NCI-H1930 (cell line): Measurements from ENCODE around the gene PAH.

Source experiments
- DNase-seq, 2 experiments: peaks; one replicate each; lab custom pipeline; 2025; lab: John Stamatoyannopoulos, UW

Gene PAH

DNA sequence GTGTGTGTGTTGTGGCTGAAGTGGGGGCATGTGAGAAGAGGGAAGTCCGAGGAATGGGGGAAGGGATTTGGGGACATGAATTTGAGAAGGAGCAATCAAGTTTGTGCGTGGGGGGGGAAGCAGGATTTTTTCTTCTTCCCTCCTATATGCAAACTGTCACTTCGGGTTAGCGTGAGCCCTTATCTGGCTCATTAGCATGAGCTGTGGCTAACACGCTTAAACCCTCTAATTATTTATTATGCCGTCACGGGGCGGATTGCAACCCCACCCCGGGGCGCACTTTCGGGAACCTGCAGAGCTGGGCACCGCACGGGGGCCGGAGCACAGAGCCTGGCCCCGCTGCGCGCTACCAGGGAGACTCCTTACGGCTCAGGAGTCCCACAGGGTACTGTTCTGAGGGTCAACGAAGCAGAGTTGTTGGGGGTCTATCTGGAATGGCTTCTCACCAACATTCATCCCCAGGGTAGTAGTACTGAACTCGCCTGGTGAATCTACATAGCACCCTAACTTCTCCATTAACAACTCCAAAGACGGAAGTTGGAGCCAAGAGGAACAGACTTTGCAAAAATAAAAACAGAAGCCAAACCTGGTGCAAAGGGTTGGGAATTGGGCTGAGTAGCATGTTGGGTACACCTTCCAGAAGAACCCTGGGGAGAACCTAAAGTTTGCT, 34.0 kb upstream of the PAH start:
- DNase-seq, result no peak

GRCh38 chr12:102950107-102950949, 33.3 kb upstream of the PAH start:
- peak in 1 of 2 experiments; percentile 52 for DNase-seq

GRCh38 chr12:102948941-102949352, 31.9 kb upstream of the PAH start:
- DNase-seq, result peak; percentile 30 to 70

GRCh38 chr12:102946042-102946441, 29.0 kb upstream of the PAH start:
- DNase-seq, result no peak

DNA sequence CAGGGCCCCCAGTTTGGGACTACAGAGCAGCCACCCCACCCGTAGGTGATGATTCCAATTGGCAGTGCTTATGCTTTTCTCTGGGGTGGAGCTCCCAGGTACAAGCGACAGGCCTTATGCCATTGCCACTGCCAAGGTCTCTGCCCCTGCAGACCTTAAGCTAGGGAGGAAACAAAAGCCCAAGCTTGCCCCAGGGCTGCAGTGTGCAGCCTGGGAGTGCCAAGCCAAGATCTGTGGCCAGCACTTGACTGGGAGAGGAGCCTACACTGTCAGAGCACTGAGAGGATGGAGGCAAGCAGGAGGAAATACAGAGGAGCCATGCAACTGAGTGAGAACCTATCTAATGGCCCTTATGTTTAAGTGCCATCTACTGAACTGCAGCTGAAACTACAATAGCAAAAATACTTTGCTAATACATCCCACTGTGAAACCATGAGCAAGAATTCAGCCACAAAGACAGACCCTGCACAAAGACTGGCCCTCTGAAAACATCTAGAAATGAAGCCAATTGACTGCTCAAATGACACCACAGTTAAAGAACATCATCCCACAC, 22.7 kb upstream of the PAH start:
- no peak for DNase-seq

DNA sequence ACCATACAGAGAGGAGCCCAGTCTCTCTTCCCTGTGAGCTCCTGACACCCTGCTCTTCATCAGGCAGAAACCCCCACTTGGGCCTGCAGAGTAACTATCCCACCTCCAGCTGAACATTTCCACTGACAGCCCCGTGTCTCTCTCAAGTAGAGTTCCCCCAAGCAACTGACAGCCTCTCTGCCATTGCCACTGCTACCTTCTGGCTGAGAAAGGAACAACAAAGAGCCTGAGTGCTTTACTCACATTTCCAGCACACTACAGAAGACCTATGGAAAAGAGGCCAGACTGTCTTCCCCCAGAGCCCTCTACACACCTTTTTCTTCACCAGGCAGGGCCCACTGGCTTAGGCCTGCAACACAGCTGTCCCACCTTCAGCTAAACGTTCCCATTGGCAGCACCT, 22.0 kb upstream of the PAH start:
- no peak for DNase-seq

DNA sequence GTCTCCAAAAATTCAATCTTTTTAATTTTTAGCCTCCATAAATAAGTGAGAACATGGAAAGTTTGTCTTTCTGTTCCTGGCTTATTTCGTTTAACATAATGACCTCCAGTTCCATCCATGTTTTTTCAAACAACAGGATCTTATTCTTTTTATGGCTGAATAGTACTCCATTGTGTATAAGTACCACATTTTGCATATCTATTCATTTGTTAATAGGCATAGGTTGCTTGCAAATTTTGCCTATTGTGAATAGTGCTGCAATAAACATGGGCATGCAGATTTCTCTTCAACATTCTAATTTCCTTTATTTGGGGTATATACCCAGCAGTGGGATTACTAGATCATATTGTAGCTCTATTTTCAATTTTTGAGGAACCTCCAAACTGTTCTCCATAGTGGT, 16.1 kb upstream of the PAH start:
- DNase-seq, result no peak

DNA sequence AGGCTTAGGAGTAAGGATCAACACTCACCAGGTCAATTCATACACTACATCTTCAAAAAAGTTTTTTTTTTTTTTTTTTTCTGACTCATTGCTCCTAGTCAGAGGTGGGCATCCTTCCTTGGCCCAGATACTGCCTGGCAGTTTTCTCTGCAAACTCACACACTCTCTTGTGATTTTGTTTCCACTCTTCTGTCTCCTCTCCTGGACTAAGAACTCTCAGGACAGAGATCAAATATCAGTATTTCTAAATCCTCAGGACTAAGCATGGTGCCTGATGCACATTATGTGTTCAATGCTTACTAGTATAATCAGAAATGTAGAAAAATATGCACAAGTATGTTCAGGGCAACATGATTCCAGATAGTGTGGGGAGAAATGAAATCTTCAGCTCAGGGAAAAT, 10.2 kb upstream of the PAH start:
- no peak for DNase-seq

DNA sequence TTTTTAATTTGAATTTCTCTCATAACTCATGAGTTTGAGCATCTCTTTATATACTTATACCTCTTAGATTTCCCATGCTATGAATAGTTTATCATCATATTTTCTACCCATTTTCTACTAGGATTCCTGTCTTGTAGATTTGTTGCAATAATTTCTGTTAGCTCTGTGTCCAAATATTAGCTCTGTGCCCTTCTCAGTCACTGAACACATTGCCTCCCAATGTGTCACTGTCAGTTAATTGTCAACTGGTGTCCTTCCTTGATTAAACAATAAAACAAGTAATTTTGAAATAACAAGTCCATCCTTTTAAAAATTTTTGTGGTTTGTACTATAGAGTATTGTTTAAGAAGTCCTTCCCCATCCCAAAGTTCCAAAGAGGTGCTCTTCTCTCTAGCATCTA, 4.2 kb upstream of the PAH start:
- no peak for DNase-seq

- DNase-seq, result no peak
These were observed 3.2 kb upstream of the PAH start for GRCh38 chr12:102920271-102920670.

GRCh38 chr12:102918840-102919239, 1.8 kb upstream of the PAH start:
- no peak for DNase-seq

DNA sequence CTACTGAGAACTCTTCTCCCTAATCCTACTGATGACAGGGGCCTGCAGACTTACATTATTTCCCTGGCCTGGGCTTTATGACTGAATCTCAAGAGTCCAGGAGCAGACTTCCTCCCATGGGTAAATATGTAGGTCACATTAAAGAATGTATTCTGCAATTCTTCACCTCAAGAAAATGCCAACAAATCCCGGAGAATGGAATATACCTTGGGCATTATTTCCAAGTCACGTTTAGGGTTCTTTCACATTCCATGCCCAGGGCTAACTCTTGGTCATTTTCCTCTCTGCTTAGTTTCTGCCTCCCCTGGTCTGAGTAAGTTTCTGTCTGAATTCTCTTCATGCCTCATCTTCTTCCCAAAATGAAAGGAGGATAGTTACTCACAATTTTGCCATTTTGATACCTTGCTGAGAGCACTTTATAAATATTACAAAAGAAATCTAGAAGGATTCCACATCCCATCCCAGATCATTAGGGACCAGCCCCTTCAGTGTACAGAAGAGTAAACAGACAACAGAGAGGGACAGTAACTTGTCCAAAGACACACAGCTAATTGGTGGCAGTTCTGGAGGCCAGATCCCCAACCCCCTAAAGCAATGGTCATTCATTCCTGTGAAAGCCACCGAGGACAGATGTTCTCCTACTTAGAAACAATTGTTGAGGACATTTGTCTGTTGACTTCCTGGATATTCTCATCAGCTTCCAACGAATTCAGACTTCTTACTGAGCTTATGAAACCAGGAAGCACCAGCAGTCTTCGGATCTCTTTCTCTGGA, 605 bp downstream of the PAH start:
- DNase-seq, result no peak

GRCh38 chr12:102913453-102914226, 3.4 kb downstream of the PAH start:
- DNase-seq, result no peak

GRCh38 chr12:102912258-102912657, 4.8 kb downstream of the PAH start:
- DNase-seq, result no peak

GRCh38 chr12:102911320-102911719, 5.7 kb downstream of the PAH start:
- DNase-seq, result no peak

DNA sequence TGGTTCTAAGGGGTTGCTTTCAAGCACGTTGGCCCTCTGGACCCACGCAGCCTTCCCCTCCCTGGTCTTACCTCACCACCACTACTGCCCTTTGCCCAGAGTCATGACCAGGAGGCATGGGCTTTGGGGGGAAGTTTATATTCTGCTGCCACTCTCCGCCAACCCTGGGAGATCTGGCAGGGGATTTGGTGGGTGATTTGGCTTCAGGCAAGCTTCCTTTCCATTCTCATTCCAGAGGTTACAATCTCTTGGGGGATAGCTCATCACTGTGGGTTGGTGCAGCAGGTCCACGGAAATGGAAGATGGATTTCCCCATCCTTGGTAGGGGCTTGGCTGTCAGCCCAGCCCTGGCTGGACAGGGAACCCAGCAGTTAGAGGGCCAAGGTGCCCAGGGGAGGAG, 6.3 kb downstream of the PAH start:
- no peak for DNase-seq

DNA sequence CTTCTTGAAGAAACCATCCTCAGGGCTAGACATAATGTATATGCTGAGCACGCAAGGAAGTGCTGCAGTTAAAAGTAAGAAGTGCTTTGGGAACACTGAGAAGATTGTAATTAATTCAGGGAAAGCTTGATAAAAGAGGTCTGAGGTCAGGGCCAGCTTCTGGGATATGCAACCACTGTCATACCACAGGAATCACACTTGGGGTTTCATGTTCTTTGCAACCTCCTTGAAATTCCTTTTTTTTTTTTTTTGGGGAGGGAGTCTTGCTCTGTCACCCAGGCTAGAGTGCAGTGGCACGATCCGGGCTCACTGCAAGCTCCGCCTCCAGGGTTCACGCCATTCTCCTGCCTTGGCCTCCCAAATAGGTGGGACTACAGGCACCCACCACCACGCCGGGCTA, 6.9 kb downstream of the PAH start:
- DNase-seq, result no peak

DNA sequence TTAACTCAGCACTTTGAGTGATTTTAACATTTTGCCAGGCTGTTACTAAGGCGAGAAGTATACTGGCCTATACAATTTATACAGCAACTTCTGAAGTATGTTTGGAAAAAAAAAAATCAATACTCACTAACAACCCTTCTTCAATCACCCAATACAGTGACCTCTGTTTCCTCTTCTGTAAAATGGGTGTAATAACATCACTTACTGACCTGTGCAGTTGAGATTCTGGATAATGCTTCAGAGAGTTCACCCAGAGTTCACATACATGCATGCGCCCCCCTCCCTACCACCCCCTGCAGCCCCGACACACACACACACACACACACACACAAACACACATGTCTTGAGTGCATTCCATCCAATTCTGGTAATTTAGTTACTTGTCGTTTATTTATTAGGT, 9.1 kb downstream of the PAH start:
- no peak for DNase-seq

DNA sequence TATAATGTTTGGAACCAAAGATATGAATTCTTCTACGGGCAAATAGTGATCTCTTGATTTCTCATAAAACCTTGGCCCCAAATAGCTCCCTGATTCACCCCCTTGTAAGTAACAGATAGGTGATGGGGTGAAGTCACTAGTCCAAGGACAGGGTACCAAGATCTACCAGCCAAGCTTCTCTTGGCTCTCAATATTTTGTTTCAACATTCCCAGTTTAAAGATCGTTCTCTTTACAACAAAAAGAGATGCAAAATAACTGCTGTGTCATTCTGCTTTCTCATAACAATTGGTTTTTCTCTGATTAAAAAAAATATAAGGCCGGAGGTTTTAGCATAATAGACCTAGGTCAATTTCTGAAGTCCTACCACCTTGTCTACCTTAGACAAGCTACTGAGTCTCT, 11.8 kb downstream of the PAH start:
- DNase-seq, result no peak

DNA sequence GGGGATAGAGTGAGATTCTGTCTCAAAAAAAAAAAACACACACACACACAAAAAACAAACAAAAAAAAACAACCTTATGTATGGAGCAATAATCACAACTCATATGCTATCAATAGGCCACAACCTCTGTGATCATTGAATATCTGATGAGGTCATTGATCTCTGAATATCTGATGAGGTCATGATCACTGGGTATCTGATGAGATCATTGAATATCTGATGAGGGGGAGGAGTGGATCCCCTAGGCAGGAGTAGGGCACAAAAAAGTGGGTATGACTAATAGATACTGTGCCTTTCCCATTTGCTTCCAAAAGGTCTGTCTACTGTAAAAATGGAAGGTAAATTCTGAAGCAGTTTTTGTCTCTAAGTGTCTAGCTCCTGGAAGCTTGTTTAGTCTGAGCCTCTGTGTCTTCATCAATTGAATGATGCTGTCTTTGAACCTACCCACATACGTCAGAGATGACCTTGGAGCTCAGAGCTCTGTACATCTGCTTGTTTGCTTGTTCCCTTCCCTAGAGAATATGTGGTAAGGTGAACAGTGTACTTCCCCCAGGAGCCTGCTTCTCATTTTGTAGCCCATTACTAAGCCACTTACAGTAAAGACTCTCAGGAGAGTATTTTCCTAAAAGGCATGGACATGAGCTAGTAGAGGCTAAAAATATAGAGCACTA, 13.6 kb downstream of the PAH start:
- DNase-seq, result peak in 1 of 2 experiments; percentile 5

DNA sequence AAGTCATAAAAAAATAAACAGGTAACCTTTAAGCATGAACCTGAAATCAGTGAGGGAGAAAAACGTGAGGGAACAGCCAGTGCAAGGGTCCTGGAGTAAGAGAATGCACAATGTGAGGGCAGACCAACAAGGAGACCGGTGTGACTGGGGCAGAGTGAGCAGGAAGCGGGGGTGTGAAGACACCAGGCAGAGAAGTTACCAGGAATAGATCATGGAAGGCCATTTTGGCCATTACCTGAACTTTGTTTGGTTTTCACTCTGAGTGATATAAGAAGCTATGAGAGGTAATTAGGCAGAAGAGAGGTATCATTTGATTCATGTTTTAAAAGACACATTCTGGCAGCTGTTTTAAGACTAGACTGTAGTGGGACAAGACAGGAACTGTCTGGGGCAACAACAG, 15.0 kb downstream of the PAH start:
- no peak for DNase-seq
